GM21786 (cell line): ENCODE results near the gene ATP2C2.
"Not testable (repeated sequence)": the region's sequence is repeated elsewhere in the genome, so short reads cannot be mapped to it uniquely, and the experiment has no call there.

Experiments used
- ATAC-seq: cut with Tn5 transposase; IDR thresholded peaks from one replicate; pipeline ENCODE4 v1.9.1; 2021; ENCODE audit not compliant: unreplicated experiment

Gene ATP2C2

DNA sequence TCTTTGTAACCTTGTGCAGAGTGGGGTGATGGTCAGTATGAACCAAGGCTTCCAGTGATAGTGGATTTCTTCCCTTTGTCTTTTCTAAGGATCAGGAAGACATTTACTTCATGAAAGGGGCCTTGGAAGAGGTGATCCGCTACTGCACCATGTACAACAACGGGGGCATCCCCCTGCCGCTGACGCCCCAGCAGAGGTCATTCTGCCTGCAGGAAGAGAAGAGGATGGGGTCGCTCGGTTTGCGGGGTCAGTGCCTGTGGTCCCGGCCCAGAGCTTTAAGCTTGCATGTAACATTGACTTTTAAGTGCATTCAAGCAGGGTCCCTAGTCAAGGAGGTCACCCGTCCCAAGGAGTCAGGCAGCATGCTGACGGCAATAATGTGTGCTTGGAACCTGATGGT lies 80.1 kb downstream of the ATP2C2 start:
- no peak for ATAC-seq

DNA sequence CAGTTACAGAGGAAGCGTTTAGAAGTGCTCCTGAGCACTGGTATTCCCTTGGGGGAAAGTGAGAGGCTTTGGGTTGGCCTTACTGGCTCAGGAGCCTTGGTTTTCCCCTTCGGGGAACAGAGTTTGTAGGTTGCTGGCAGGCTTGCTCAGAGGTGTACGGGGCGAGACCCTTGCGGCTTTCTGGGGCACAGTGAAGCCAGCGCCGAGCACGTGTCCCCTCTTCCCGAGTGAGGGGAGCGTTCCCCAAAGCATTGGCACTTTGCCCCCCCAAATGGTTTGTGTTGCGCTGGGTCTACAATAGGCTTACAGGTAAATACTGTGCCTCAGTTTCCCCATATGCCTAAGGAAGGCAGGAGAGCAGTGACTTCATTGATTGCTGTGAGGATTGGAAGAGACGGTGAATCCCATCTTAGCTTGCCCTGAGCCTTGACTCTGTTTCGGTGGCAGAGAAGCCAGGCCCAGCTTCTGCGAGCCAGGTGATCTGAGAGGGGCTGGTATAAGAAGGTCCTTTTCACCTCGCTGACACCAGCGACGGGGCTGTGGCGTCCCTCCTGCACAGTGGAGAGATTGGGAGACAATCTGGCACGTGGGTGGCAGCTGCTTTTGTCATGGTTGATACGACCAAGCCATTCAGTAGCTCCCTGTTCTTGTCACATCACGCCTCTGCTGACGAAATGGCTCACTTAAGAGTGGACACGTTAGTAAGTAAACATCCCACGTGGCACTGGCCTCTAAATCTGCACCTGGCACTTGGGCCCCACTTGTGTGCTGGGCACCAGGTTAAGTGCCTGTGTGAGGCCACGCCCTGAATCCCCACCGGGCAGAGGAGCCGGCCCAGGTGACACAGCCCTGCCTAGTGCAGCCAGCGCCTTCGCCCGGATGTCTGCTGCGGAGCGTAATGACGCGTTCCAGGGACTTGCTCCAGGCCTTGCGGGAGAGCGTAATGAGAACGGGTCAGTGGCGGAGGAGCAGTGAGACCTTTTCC lies 81.1 kb downstream of the ATP2C2 start:
- ATAC-seq, result no peak

DNA sequence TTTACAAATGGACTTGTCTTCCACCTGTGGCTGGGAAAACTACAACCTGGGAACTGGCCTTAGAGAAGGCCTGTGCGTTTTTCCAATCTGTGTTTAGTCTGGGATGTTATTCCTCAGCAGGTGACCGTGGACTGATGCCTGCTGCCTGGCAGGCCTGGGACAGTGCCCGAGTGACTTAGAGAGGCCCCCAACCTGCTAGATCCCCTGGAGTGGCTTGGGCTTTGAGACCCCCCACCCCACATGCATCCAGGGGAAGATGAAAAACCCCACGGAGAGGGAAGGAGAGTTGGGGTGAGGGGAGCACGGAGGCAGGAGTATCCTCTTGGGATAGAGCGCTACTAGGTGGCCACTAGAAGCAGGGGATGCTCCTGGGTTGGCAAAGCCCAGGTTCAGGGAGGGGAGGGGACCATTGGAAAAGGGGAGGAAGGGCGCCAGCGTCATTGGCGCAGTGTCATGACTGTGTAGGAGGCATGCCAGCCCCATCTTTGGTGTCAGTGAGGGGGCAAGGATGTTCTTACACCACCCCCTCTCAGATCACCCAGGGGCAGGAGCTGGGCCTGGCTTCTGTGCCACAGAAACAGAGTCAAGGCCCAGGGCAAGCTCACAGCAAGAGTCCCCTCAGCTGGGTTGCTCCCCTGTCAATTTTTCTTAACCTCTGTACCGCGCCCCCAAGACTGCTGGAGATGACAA lies 82.0 kb downstream of the ATP2C2 start:
- no peak for ATAC-seq

DNA sequence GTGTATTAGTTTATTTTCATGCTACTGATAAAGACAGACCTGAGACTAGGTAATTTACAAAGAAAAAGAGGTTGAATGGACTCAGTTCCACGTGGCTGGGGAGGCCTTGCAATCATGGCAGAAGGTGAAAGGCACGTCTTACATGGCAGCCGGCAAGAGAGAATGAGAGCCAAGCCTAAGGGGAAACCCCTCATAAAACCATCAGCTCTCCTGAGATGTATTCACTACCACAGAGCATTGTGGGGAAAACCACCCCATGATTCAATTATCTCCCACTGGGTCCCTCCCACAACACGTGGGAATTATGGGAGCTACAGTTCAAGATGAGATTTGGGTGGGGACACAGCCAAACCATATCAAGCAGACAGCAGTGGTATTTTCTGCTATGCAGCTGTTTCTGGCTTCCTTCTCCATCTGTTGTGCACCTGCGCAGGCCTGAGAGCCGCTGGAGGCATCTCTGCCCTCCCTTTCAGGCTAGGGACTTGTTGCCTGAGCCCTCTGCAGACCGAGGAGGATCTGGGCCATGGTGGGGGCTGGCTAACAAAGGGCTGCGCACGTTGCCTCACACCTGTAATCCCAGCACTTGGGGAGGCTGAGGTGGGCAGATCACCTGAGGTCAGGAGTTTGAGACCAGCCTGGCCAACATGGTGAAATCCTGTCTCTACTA lies 82.8 kb downstream of the ATP2C2 start:
- ATAC-seq, result not testable (repeated sequence)

DNA sequence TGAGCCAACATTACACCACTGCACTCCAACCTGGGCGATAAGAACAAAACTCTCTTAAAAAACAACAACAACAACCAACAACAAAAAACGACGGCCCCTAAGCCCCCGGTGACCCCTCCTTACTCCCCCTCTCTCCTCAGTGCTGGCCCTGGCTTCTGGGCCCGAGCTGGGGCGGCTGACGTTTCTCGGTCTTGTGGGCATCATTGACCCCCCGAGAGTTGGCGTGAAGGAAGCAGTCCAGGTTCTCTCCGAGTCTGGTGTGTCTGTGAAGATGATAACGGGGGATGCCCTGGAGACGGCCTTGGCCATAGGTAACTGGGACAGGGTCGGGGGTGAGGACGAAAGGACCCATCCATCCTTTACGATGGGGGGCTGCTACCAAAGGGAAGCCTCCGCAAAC lies 83.4 kb downstream of the ATP2C2 start:
- no peak for ATAC-seq

DNA sequence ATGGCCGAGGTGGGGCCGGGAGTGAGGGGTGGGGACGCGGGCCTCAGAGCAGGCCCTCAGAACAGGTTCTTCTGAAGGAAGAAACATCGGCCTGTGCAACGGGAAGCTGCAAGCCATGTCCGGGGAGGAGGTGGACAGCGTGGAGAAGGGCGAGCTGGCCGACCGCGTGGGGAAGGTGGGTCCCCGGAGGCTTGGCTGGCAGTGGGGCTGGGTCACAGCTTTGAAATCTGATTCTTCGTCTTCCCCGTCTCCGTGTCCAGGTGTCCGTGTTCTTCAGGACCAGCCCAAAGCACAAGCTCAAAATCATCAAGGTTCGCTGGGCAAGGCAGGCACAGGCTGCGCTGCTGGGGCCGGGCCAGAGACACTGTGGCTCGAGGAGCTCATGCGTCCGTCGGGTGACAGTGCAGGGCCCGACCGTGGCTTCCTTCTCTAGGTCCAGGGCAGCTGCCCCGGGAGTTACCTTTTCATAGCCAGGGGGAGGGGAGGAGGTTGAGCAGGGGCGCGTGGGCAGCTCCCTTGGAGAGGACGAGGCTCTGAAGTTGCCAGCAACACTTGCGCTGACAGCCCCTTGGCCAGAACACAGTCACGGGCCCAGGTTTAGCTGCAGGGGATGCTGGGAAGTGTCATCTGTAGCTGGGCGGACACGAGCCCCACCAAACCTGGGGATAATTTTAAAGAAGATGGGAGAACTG lies 84.9 kb downstream of the ATP2C2 start:
- no peak for ATAC-seq

DNA sequence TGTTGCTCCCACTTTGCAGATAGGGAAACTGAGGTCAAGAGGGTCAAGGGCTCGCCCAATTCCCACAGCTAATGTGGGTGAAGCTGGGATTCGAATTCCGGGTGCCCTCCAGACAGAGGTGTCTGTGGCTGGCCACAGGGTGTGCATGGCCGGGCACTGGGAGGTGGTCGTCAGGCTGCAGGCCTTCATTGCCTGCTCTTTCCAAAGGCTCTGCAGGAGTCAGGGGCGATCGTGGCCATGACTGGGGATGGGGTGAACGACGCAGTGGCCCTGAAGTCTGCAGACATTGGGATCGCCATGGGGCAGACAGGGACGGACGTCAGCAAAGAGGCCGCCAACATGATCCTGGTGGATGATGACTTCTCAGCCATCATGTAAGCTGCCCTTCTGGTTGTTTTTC lies 86.3 kb downstream of the ATP2C2 start:
- ATAC-seq, result no peak

DNA sequence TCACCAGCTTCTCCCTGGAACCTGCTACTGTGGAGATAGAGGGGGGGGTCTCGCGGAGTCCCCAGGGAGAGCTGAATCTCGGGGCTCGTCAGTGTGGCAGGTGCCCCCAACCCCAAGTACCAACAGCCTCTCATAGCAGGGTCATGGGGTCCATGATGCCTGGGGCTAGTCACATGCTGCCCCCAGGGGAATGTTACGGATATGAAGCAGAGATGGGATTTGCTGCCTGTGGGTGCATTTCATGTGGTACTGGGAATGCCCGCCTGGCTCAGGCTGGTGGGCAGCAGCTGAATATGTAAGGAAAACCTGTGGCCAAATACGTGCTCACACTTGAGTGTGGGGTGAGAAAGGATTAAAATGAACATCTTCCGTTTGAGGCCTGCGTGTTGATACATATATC lies 86.7 kb downstream of the ATP2C2 start:
- ATAC-seq, result no peak

DNA sequence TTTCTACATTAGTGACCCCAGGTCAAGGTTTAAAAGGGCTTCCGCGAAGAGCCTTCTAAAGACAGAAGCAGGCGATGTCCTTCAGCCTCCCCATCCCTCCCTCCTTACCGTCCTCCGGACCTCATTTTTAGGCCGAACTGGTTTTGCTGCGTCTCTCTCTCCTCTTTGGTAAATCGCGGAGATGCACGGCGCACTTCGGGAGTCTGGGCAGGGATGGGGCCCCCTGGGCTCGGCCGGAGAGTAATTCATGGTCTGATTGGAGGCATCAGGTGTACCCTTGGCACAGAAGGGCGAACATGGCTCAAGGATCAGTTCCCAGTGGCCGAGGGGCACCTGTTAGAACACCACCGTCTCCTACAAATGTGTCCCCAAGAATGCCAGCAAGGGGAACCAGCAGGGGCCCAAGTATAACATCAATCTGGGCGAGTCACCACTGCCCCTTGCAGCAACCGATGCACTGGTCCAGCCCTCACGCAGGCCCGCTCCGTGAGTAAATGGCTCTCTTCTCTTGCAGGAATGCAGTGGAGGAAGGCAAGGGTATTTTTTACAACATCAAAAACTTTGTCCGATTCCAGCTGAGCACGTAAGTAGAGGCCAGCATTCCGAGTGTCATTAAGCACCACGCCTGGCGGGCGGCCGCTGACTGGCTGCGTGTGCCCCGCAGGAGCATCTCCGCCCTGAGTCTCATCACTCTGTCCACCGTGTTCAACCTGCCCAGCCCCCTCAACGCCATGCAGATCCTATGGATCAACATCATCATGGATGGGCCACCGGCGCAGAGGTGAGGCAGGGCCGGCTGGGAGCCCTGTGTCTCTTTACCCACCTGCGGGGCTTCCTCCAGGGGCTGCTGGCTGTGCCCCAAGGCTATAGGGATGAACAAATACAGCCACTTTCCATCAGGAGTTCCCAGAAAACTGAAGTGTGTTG lies 90.5 kb downstream of the ATP2C2 start:
- ATAC-seq, result no peak

DNA sequence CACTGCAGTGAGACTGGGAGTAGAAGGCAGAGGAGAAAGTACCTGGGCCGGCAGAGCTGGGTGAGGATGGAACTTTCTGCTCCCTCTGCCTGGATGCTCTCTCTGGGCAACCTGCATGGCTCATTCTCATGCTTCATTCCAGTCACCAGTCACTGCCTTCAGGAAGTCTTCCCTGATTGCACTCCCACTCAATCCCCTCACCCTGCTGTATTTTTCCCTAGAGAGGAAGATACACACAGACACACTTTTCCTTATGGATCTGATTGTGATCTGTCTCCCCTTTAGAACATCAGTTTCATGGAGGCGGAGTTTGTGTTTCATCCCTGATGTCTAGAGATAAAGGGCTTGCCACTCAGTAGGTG lies 91.2 kb downstream of the ATP2C2 start:
- ATAC-seq, result no peak

DNA sequence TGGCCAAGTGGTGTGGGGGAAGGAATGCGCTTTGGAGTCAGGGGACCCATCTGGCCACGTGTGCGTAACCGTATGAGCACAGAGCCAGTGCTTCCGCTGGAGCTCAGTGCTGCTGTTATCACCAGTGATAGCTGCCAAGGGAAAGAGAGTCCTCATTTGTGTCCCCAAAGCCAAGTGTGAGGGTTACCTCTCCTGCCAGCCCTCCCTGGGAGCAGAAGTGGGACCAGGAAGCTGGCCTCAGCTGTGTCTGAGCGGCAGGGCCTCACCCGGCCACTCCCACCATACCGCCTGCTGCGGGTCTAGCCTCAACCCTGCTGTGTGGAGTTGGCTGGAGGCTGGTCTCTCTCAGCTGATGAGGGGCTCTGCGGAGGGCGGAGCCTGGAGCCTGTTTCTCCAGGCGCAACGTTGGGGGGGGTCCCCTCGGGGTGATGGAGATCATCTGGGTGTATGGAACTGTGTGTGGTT lies 91.6 kb downstream of the ATP2C2 start:
- no peak for ATAC-seq

DNA sequence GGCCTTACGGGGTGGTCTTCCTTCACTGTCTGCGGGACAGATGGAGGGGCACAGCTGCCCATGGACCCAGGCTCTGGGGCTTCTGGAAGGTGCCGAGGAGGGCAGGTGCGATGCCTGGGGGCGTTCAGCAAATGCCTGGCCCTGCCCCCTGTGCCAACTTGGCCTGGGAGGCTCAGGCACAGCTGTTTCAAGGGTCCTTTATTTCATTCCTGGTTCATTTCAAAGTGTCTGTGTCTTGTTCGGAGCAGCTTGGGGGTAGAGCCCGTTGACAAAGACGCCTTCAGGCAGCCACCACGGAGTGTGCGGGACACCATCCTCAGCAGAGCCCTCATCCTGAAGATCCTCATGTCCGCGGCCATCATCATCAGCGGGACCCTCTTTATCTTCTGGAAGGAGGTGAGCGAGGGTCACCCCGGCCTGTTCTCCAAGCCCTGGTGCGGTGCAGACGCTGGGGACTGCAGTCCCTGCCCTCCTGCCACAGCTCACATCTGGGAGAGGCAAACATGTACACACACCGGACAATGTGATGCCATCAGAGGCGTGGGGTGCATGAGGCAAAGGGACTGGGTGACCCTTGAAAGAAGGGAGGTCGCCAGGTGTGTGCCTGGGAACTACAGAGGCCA lies 92.2 kb downstream of the ATP2C2 start:
- ATAC-seq, result no peak

DNA sequence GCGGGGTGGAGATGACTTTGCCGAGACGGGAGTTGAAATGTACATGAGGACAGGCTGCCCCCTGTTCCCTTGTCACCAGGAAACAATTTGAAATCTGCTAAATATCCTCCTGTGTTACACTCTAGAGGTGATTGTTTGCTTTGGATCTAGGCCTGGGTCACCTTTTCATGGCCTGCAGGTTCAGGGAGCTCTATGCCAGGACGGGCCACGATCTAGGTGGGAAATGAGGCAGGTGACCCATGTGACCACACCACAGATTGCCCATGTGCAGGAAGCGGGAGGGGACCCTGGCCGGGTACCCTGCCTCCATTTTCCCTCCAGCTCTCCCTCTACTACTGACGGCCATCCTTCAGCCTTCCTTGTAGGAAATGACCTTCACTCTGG lies 92.7 kb downstream of the ATP2C2 start:
- ATAC-seq, result no peak

DNA sequence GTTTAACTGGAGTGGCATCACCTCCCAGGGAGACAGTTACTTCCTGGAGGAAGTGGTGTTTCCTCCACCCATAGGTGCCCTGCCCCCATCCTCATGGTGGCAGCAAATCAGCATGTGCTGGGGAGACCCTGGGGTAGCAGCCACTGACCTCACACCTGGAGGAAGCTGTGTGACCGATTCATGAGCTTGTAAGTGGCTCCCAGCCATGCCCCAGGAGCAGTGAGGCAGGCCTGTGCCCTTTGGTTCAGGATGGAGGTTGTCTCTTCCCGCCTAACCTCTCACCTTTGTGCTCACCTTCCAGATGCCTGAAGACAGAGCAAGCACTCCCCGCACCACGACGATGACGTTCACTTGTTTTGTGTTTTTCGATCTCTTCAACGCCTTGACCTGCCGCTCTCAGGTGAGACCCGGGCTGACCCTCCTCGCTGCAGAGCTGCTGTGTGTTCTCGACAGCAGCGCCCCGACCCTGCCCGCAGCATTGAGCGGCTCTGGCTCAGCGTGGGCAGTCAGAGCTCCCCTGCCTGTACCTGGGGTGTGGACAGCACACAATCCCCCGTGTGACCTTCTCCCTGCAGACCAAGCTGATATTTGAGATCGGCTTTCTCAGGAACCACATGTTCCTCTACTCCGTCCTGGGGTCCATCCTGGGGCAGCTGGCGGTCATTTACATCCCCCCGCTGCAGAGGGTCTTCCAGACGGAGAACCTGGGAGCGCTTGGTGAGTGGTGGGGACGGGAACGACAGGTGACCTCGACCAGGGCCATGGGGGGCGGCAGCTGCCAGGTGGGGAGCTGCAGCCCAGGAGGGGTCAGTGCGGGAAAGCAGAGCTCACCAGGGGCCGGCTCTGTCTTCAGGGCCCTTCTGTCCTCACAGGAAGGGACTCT lies 93.3 kb downstream of the ATP2C2 start:
- no peak for ATAC-seq

DNA sequence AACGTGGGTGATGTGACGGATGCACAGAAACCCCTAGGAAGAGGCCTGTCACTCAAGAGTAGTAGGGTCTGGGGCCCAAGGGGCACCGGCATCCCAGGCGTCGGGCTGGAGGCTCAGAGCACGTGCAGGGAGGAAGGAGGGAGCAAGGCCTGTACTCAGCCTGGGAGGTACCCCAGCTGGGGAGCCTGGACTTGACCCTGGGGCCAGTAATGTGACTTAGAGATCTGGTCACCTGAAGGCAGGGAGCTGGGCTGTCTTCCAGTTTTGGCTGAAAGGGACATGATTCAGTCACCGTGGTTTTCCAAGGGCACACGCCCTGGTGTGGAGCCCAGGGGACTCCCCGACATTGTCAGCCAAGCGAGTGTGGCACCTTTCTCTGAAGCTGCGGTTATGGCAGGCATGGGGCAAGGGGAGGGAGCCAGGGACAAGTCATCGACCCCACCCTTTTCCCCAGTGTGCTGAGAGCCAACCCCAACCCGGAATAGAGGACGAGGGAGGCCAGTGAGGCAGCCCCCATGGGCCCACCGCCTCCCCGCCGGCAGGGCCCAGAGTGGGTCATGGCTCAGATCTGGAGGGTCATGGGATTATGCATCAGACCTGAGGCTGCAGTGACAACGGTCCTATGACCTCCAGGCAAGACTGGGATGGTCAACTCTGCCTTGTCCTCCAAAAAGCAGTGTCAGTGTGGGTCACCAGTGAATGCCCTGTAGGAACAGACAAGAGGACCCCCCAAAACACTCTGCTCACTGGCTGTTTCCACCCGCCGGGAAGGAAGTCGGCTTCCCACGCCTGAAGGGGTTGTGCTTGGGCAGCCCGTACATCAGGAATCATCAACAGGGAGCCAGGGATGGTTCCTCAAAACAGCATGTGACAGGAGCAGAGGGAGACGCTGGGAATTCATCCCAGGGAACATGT lies 94.2 kb downstream of the ATP2C2 start:
- ATAC-seq, result no peak

DNA sequence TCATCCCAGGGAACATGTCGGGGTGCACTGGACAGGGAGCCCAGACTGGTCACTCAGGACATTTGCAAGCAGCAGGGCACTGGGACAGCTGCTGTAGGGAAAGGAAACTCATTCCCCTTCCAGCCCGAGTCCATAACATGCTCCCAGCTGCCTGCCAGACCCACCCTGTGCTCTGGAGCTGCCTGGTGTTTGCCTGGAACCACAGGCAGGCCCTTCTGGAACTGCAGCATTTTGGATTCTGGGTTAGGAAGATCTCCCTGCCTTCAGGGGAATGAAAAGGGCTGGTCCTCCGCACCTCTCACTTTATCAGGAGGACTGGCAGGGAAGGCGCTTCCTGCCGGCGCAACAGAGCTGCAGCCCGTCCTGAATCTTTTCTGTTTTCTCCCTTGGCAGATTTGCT lies 94.9 kb downstream of the ATP2C2 start:
- ATAC-seq, result no peak

DNA sequence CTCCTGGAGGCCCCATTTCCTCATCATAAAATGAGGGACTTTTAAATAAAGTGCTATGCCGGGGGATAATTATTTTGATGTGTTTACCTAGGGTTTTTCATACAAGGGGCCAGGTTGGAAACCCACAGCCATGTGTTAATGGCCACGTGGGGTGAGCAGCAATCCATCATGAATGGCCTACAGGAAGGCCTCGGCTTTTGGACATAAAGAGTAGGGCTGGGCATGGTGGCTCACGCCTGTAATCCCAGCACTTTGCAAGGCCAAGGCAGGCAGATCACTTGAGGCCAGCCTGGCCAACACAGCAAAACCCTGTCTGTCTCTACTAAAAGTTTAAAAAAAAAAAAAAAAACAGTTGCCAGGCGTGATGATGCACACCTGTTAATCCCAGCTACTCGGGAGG lies 95.8 kb downstream of the ATP2C2 start:
- ATAC-seq, result no peak

DNA sequence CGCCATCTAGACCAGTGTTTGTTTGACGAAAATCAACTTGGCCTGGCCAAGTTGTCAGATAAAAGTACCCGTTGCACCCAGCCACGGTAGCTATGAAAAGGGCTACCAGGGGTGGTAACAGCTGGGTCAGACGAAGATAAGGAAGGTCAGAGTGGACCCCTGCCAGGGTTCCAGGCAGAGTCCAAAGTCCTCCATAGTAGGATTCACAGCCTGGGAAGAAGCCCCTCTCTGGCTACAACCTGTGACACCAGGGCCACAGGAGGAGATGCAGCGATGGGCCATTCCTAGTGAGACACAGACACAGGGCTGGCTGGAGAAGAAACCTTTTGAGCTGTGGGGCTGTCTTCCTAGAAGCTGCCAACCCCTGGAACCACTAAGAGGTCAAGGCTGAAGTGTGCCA lies 96.8 kb downstream of the ATP2C2 start:
- ATAC-seq, result no peak
